AG04450 (cell line): ENCODE results near the gene ACTR8. TPM values are rescaled to one million over a fixed set of nuclear protein-coding genes. Genes with fewer than 3 reads are reported as not detected.

Source experiments
- CTCF ChIA-PET: fragments of 300-600, 350-600 bp; formaldehyde crosslinking; extraction: SDS; loops from one replicate; lab custom pipeline; 2022; ENCODE audit warnings: antibody characterized with exemption, inconsistent platforms; lab: Charles Lee
- POLR2A ChIA-PET: fragments of 350-600 bp; formaldehyde crosslinking; extraction: SDS; loops from one replicate; lab custom pipeline; 2021; ENCODE audit warnings: antibody characterized with exemption, inconsistent platforms; lab: Yijun Ruan, JAX
- DNase-seq: peaks from one replicate; pipeline ENCODE4 v3.0.0-alpha.2; 2011; ENCODE audit warnings: low read depth, low spot score
- H3K27ac ChIP-seq: one replicate; pipeline ENCODE4 v1.5.1; 2012; ENCODE audit warnings: low read depth, low read length, control low read depth
- H3K27me3 ChIP-seq: one replicate; pipeline ENCODE4 v1.6.0; 2012; ENCODE audit warnings: low read length; ENCODE audit not compliant: control insufficient read depth, insufficient read depth
- H3K4me3 ChIP-seq: 2 replicates; pipeline ENCODE4 v1.5.1; 2011; ENCODE audit warnings: mild to moderate bottlenecking, low read depth, low read length, control low read depth
- H3K9me3 ChIP-seq: 2 replicates; pipeline ENCODE4 v1.5.1; 2012; ENCODE audit warnings: low read length; ENCODE audit not compliant: control insufficient read depth, insufficient read depth
- polyA plus RNA-seq: library from polyadenylated mRNA; depleted of rRNA; stranded (reverse); fragments of >200 nt; gene quantifications from 2 replicates; pipeline ENCODE4 v1.2.3, GENCODE V29; 2011
- TF ChIP-seq, protein P1 (sequence below): IDR thresholded peaks from 2 replicates; pipeline ENCODE4 v1.5.1; 2011; ENCODE audit warnings: low read depth, low read length, control low read depth, inconsistent platforms

The ACTR8 gene
- polyA plus RNA-seq, 1 experiment: 37.5 TPM

DNA sequence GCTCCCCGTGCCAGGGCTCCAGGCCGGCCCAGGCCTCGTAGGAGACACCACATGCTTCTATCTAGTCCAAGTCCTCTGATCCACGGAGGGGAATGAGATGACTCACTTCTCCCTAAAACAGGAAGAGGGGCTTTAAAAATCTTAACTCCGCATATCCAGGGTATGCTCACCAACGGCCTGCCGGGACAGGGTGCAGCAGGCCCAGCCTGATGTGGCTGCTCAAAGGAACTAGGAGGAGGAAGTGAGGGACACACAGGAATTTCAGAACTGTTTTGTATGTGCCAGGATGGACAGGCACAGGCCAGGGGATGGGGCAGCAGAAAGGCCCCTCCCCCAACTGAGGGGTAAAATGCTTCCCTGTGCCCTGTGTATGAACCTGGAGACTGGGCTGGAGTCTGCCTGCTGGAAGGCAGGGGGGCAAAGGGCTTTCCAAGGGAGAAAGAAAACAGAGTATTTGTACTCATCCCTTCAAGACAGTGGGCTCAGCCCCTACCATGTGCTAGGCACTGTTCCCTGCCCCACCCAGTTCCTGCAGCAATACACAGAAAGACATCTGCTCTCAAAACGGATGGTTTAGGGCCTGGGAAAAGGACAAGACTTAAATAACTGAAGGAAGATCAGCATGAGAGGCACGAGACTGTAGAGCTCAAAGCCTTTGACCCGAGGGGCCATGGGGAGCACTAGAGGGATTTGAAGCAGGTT is 57.8 kb downstream of the ACTR8 start:
- H3K27me3 ChIP-seq: peaks cover 2% of the 10 kb centered on the region
- CTCF ChIA-PET: no interaction called here
- no peak for DNase-seq
- POLR2A ChIA-PET: no interaction called here
- H3K4me3 ChIP-seq: no peak overlapping the region
- TF ChIP-seq, protein P1, sequence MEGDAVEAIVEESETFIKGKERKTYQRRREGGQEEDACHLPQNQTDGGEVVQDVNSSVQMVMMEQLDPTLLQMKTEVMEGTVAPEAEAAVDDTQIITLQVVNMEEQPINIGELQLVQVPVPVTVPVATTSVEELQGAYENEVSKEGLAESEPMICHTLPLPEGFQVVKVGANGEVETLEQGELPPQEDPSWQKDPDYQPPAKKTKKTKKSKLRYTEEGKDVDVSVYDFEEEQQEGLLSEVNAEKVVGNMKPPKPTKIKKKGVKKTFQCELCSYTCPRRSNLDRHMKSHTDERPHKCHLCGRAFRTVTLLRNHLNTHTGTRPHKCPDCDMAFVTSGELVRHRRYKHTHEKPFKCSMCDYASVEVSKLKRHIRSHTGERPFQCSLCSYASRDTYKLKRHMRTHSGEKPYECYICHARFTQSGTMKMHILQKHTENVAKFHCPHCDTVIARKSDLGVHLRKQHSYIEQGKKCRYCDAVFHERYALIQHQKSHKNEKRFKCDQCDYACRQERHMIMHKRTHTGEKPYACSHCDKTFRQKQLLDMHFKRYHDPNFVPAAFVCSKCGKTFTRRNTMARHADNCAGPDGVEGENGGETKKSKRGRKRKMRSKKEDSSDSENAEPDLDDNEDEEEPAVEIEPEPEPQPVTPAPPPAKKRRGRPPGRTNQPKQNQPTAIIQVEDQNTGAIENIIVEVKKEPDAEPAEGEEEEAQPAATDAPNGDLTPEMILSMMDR: no peak
- H3K9me3 ChIP-seq: no peaks in the 10 kb centered on the region; the same call in 1 of the 2 replicates
- no peak overlapping the region for H3K27ac ChIP-seq

DNA sequence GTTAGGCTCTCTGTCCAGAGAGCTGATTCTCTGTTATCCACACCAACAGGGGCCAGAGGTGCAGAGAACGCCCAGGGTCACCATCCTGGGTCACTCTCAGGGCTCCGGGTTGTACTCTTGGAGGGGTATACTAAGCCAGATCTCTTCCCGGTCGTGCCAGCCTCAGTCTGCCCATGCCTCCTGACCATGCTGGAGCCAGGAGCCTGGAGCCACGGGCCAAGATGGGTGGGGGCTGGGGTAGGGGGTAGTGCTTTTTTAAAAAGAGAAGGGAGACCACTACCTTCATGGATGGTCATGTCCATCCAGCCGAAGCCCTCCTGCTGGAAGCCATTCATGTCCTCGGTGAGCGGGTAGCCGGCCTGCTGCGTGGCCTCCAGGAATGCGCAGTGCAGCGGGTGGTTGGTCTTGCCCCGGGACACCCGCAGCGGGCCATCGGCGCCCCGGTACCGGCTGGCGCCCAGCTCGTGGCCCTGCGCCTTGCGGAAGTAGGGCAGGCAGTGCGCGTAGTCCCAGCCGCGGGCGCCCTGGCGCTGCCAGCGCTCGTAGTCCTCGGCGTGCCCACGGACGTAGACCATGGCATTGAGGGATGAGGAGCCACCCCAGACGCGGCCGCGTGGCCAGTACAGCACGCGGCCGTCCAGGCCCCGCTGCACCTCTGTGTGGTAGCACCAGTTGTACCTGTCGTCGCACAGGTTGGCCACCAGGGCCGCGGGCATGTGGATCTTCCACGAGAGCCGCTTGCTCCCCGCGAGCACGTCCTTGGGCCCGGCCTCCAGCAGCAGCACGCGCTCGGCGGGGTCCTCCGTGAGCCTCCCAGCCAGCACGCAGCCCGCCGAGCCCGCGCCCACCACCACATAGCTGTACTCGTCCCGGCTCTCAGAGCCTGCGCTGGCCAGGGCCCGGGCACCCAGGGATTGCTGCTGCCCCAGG is 58.7 kb downstream of the ACTR8 start:
- DNase-seq: no peak
- Histone ChIP-seq H3K4me3 (no peak overlapping the region), H3K9me3 (no peaks in the 10 kb centered on the region; the same call in 1 of the 2 replicates), H3K27ac (no peak overlapping the region), H3K27me3 (peaks cover 2% of the 10 kb centered on the region)
- CTCF ChIA-PET: no interaction called here
- POLR2A ChIA-PET: no interaction called here
- TF ChIP-seq, protein P1: no peak

DNA sequence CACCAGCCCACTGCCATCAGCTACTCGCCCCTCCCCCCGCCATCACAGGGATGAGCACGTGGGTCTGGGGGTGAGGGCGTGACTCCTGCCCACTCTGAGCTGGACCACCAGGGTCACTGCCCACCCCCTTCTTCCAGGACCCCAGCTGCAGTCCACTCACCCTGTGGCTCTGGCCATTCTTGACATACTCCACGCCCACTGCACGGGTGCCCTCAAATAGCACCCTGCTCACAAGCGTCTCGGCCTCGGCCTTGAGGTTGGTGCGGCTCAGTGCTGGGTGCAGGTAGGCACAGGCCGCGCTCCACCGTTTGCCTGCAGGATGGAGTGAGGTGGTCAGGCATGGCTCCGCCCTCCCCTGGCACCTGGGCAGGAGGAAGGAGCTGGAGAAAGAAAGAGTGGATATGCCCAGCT is 59.6 kb downstream of the ACTR8 start:
- TF ChIP-seq, protein P1: no peak
- no peak overlapping the region for H3K27ac ChIP-seq
- no peak for DNase-seq
- ChIA-PET CTCF (no interaction called here), POLR2A (no interaction called here)
- no peak overlapping the region for H3K4me3 ChIP-seq
- H3K9me3 ChIP-seq: no peaks in the 10 kb centered on the region; the same call in 1 of the 2 replicates
- peaks cover 4% of the 10 kb centered on the region for H3K27me3 ChIP-seq

DNA sequence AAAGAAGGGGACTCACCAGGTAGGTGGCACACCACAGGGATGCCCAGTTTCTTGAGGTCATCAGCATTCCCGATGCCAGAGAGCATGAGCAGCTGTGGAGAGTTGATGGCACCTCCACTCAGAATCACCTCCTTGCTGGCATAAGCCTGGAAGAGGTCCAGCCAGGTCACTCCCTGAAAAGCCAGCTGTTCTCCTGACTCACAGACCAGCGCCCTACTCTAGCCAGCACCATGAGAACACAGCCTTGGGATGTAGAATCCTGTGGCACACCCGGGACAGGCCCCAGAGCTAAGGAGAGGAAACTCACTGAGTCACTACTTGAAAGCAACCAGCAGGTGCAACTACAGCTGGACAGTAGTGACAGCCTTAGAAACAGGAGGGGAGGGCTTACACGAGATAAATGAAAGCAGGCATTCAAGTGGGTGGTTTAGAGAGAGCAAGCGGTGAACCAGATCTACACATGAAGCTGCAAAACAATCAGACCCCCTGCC is 60.3 kb downstream of the ACTR8 start:
- TF ChIP-seq, protein P1: no peak
- Histone ChIP-seq H3K9me3 (no peaks in the 10 kb centered on the region; the same call in 1 of the 2 replicates), H3K4me3 (no peak overlapping the region), H3K27me3 (peaks cover 3% of the 10 kb centered on the region), H3K27ac (no peak overlapping the region)
- POLR2A ChIA-PET: no interaction called here
- CTCF ChIA-PET: no interaction called here
- DNase-seq: no peak
